Endothelial cell of umbilical vein (primary cell): ENCODE data around the gene ICE2. TPM values are rescaled to one million over a fixed set of nuclear protein-coding genes. Genes with fewer than 3 reads are reported as not detected.

ENCODE experiments used
- BruUV-seq: library from RNA; stranded (reverse); fragments of 400-500 nt; replicated peaks from 2 replicates; lab custom pipeline; 2021; lab: Mats Ljungman, UMichigan
- CTCF ChIA-PET: fragments of 300-600, 350-600 bp; sonication (Branson Sonifier 250); formaldehyde crosslinking; loops from one replicate; lab custom pipeline; 2021; ENCODE audit warnings: antibody characterized with exemption, inconsistent platforms; lab: Charles Lee
- POLR2A ChIA-PET: fragments of 300-600, 350-600 bp; sonication (Branson Sonifier 250); formaldehyde crosslinking; loops from one replicate; lab custom pipeline; 2021; ENCODE audit warnings: antibody characterized with exemption, inconsistent platforms; lab: Charles Lee
- DNase-seq: peaks from one replicate; pipeline ENCODE4 v3.0.0-alpha.2; 2011; ENCODE audit warnings: low read depth, low spot score
- FAIRE-seq: peaks from 2 replicates; lab custom pipeline; 2011; peaks lifted over from hg19 to GRCh38; lab: Jason Lieb, UNC
- H2AFZ ChIP-seq: 2 replicates; pipeline ENCODE4 v1.6.0; 2012; ENCODE audit warnings: low read depth, low read length, control low read depth, inconsistent platforms
- H3K27ac ChIP-seq: 2 replicates; pipeline ENCODE4 v1.5.1; 2011; ENCODE audit warnings: low read depth, mild to moderate bottlenecking, control low read depth, low read length, moderate library complexity; ENCODE audit not compliant: insufficient read depth
- H3K27me3 ChIP-seq, 2 experiments: 2 replicates each; pipeline versions ENCODE4 v1.6.0 to v1.6.1; 2011; ENCODE audit warnings: low read length in 2 of 2, mixed read lengths in 1 of 2; ENCODE audit not compliant: control insufficient read depth in 2 of 2, insufficient read depth in 2 of 2
- H3K36me3 ChIP-seq, 2 experiments: 2 replicates in 1 of 2; 3 replicates in 1 of 2; pipeline ENCODE4 v1.5.1; 2011; ENCODE audit warnings: low read length in 2 of 2, mild to moderate bottlenecking in 1 of 2, moderate library complexity in 1 of 2; ENCODE audit not compliant: control insufficient read depth in 2 of 2, insufficient read depth in 2 of 2; ENCODE audit errors: extremely low read depth in 1 of 2
- H3K4me1 ChIP-seq: 3 replicates; pipeline ENCODE4 v1.5.1; 2011; ENCODE audit warnings: mild to moderate bottlenecking, low read length; ENCODE audit not compliant: control insufficient read depth, insufficient read depth; ENCODE audit errors: extremely low read depth
- H3K4me2 ChIP-seq: 2 replicates; pipeline ENCODE4 v1.6.1; 2011; ENCODE audit warnings: low read length, control low read depth, mixed read lengths; ENCODE audit not compliant: insufficient read depth
- H3K4me3 ChIP-seq, 3 experiments: fragments of 200-600 bp in 1 of 3; sonication (generic), shearing (Covaris generic) in 1 of 3; replicated peaks in 1 of 3; 2 replicates each; pipeline ENCODE4 v1.5.1; 2011 to 2016; ENCODE audit warnings: control low read depth in 3 of 3, low read length in 3 of 3, mild to moderate bottlenecking in 2 of 3, inconsistent platforms in 1 of 3, low read depth in 1 of 3, moderate library complexity in 1 of 3; ENCODE audit not compliant: insufficient read depth in 1 of 3
- H3K79me2 ChIP-seq: 2 replicates; pipeline ENCODE4 v1.6.0; 2012; ENCODE audit warnings: low read length, inconsistent platforms; ENCODE audit not compliant: control insufficient read depth, insufficient read depth
- H3K9ac ChIP-seq: replicated peaks from 2 replicates; pipeline ENCODE3; 2011; ENCODE audit warnings: low read length, control low read depth; ENCODE audit not compliant: insufficient read depth; ENCODE audit errors: extremely low read depth
- H3K9me1 ChIP-seq: replicated peaks from 3 replicates; pipeline ENCODE4 v1.6.0; 2011; ENCODE audit warnings: mild to moderate bottlenecking, low read length; ENCODE audit not compliant: control insufficient read depth, insufficient read depth; ENCODE audit errors: extremely low read depth
- H3K9me3 ChIP-seq: replicated peaks from 2 replicates; pipeline ENCODE4 v1.5.1; 2012; ENCODE audit warnings: low read length, inconsistent platforms; ENCODE audit not compliant: control insufficient read depth, insufficient read depth
- H4K20me1 ChIP-seq: replicated peaks from 2 replicates; pipeline ENCODE3; 2011; ENCODE audit warnings: mild to moderate bottlenecking, low read length; ENCODE audit not compliant: control insufficient read depth, insufficient read depth; ENCODE audit errors: extremely low read depth
- CTCF ChIP-seq, 2 donors: IDR thresholded peaks; 1 replicate in 1 of 2; 2 replicates in 1 of 2; pipeline ENCODE4 v1.5.1; 2011; ENCODE audit warnings: low read length in 2 of 2, mild to moderate bottlenecking in 2 of 2, moderate library complexity in 2 of 2, control low read depth in 1 of 2, inconsistent platforms in 1 of 2, low read depth in 1 of 2; ENCODE audit not compliant: insufficient read depth in 1 of 2; ENCODE audit errors: extremely low read depth in 1 of 2
- EZH2 ChIP-seq: IDR thresholded peaks from 2 replicates; pipeline ENCODE4 v1.6.1; 2012; ENCODE audit warnings: borderline replicate concordance, low read depth, mild to moderate bottlenecking, moderate library complexity, low read length, inconsistent platforms; ENCODE audit not compliant: severe bottlenecking
- FOS ChIP-seq: IDR thresholded peaks from 2 replicates; pipeline ENCODE4 v1.6.1; 2011; ENCODE audit warnings: mild to moderate bottlenecking, low read length, moderate library complexity, borderline replicate concordance; ENCODE audit not compliant: insufficient read depth
- GATA2 ChIP-seq: IDR thresholded peaks from 2 replicates; pipeline ENCODE4 v1.7.0; 2011; ENCODE audit warnings: low read depth, mild to moderate bottlenecking, moderate library complexity, mixed read lengths, low read length; ENCODE audit not compliant: insufficient read length, insufficient read depth
- JUN ChIP-seq: IDR thresholded peaks from 2 replicates; pipeline ENCODE4 v1.6.1; 2011; ENCODE audit warnings: borderline replicate concordance, low read depth; ENCODE audit not compliant: insufficient read length, insufficient read depth
- MAX ChIP-seq: IDR thresholded peaks from 2 replicates; pipeline ENCODE4 v1.6.1; 2011; ENCODE audit not compliant: insufficient read depth, insufficient read length
- MYC ChIP-seq: IDR thresholded peaks from one replicate; pipeline ENCODE4 v1.6.1; 2011; ENCODE audit warnings: mild to moderate bottlenecking, low read depth, low read length
- POLR2A ChIP-seq: IDR thresholded peaks from 2 replicates; pipeline ENCODE4 v1.6.1; 2012; ENCODE audit warnings: low read depth, mild to moderate bottlenecking, control low read depth, low read length
- POLR2AphosphoS5 ChIP-seq: IDR thresholded peaks from 2 replicates; pipeline ENCODE4 v1.6.1; 2012; ENCODE audit warnings: low read depth, mild to moderate bottlenecking, control low read depth, low read length, moderate library complexity; ENCODE audit not compliant: insufficient read depth
- dilution Hi-C: fragments of 300-500 bp; cut with MboI; formaldehyde crosslinking; loops from one replicate; pipeline ENCODE4 v1.15.0; 2019; ENCODE audit warnings: low sequenced_read_pairs; ENCODE audit not compliant: extremely low pct_ligation_motif_present
- intact Hi-C: fragments of 100-400 bp; cut with micrococcal nuclease; formaldehyde crosslinking; loops from one replicate; pipeline ENCODE4 v1.10.0; 2022
- polyA plus RNA-seq, 4 experiments: library from polyadenylated mRNA; depleted of rRNA in 3 of 4; stranded (reverse) in 3 of 4; unstranded in 1 of 4; fragments of >200 nt; gene quantifications; 2 replicates each; pipeline versions ENCODE4 v1.2.1 to v1.2.3, GENCODE V29; 2011 to 2012; ENCODE audit warnings: missing spikeins in 1 of 4
- total RNA-seq: library from RNA; stranded (reverse); gene quantifications from 2 replicates; pipeline ENCODE4 v1.2.3, GENCODE V29; 2021

Gene ICE2
- total and polyA plus RNA-seq, 2 donors (not counting 3 experiments of a cell fraction or from before 2014, with no cell fraction given), result 22.1 to 57.0 TPM

- Histone ChIP-seq H3K27ac (peak overlapping the region; percentile 62), H3K4me3 (no peak overlapping the region), H3K27me3 (no peaks in the 10 kb centered on the region), H2AFZ (no peak overlapping the region), H3K36me3 (no peaks in the 10 kb centered on the region), H3K9ac (no peak overlapping the region), H3K4me1 (peaks cover 27% of the 10 kb centered on the region), H4K20me1 (no peaks in the 10 kb centered on the region), H3K9me3 (no peaks in the 10 kb centered on the region), H3K79me2 (no peaks in the 10 kb centered on the region), H3K9me1 (no peaks in the 10 kb centered on the region), H3K4me2 (peak overlapping the region; percentile 10)
- TF ChIP-seq MYC, result no peak
- TF ChIP-seq MAX, result no peak
- TF ChIP-seq CTCF (IDR thresholded peaks at IDR 0.05; ENCODE audit: extremely low read depth in 1 of 2, insufficient read depth in 1 of 2, low read depth in 1 of 2, low read length in 2 of 2), result no peak
- TF ChIP-seq EZH2, result no peak
- peak; percentile 88 for TF ChIP-seq FOS
- TF ChIP-seq POLR2AphosphoS5, result peak; percentile 20
- no peak for TF ChIP-seq POLR2A
- peak; percentile 82 for TF ChIP-seq GATA2
- TF ChIP-seq JUN, result peak; percentile 62
- intact Hi-C loops, result loop anchor here (1.0 kb wide), 2 partner anchors 8 to 13 kb away; no protein-coding TSS in a partner anchor
- dilution Hi-C loops, result no loop called here
- peak; percentile 94 for FAIRE-seq
- no TSS peak for BruUV-seq
- ChIA-PET POLR2A (interaction anchor here (1.1 to 1.7 kb wide), 2 partner anchors 11 to 16 kb away, joined by 3 to 5 read pairs; partner anchors contain the start of gene ANXA2), CTCF (interaction anchor here (1.4 to 2.2 kb wide), 3 partner anchors 9 to 112 kb away, joined by 3 to 8 read pairs (median 3); no protein-coding TSS in a partner anchor)
- DNase-seq, result peak; percentile 78
Measured at GRCh38 chr15:60408463-60408981, 70.4 kb downstream of the ICE2 start.
